Astrocyte (in vitro differentiated cells and primary cell): ENCODE measurements around the gene SPNS1. TPM values are rescaled to one million over a fixed set of nuclear protein-coding genes. Genes with fewer than 3 reads are reported as not detected.

ENCODE experiments used
- DNase-seq: peaks from one replicate; pipeline ENCODE4 v3.0.0-alpha.2; 2010; ENCODE audit warnings: low read depth
- FAIRE-seq: peaks from 2 replicates; lab custom pipeline; 2011; peaks lifted over from hg19 to GRCh38; lab: Jason Lieb, UNC
- H2AFZ ChIP-seq: 2 replicates; pipeline ENCODE4 v1.6.0; 2012; ENCODE audit warnings: low read depth, low read length, inconsistent platforms
- H3K27ac ChIP-seq: 2 replicates; pipeline ENCODE4 v1.5.1; 2011; ENCODE audit warnings: low read depth, low read length, inconsistent platforms
- H3K27me3 ChIP-seq: 2 replicates; pipeline ENCODE4 v1.6.0; 2011; ENCODE audit warnings: low read length, inconsistent platforms; ENCODE audit not compliant: insufficient read depth
- H3K36me3 ChIP-seq: 2 replicates; pipeline ENCODE4 v1.5.1; 2011; ENCODE audit warnings: low read length, inconsistent platforms; ENCODE audit not compliant: insufficient read depth
- H3K4me1 ChIP-seq: 2 replicates; pipeline ENCODE4 v1.5.1; 2011; ENCODE audit warnings: low read length, inconsistent platforms; ENCODE audit not compliant: insufficient read depth
- H3K4me2 ChIP-seq: 2 replicates; pipeline ENCODE4 v1.6.0; 2012; ENCODE audit warnings: low read length, inconsistent platforms
- H3K4me3 ChIP-seq: 2 replicates; pipeline ENCODE4 v1.5.1; 2011; ENCODE audit warnings: low read depth, mild to moderate bottlenecking, low read length, inconsistent platforms; ENCODE audit not compliant: insufficient read depth
- H3K79me2 ChIP-seq: 2 replicates; pipeline ENCODE4 v1.6.0; 2012; ENCODE audit warnings: mild to moderate bottlenecking, low read length, inconsistent platforms; ENCODE audit not compliant: insufficient read depth
- H3K9ac ChIP-seq: 2 replicates; pipeline ENCODE4 v1.6.0; 2012; ENCODE audit warnings: mild to moderate bottlenecking, low read length, inconsistent platforms
- H3K9me3 ChIP-seq: 2 replicates; pipeline ENCODE4 v1.5.1; 2012; ENCODE audit warnings: low read depth, mild to moderate bottlenecking, low read length, inconsistent platforms; ENCODE audit not compliant: insufficient read depth
- H4K20me1 ChIP-seq: 2 replicates; pipeline ENCODE4 v1.6.0; 2012; ENCODE audit warnings: low read length, inconsistent platforms; ENCODE audit not compliant: insufficient read depth
- H3K27ac Mint-ChIP-seq: one replicate; pipeline ENCODE4 v1.8.0; 2021; ENCODE audit warnings: mild to moderate bottlenecking, mixed read lengths; ENCODE audit not compliant: unreplicated experiment
- H3K27me3 Mint-ChIP-seq: one replicate; pipeline ENCODE4 v1.8.0; 2021; ENCODE audit warnings: low read depth, mixed read lengths; ENCODE audit not compliant: unreplicated experiment
- H3K36me3 Mint-ChIP-seq: one replicate; pipeline ENCODE4 v1.8.0; 2021; ENCODE audit warnings: low read depth, mixed read lengths; ENCODE audit not compliant: unreplicated experiment
- H3K4me1 Mint-ChIP-seq: one replicate; pipeline ENCODE4 v1.8.0; 2021; ENCODE audit warnings: low read depth, mixed read lengths; ENCODE audit not compliant: unreplicated experiment
- H3K4me3 Mint-ChIP-seq: one replicate; pipeline ENCODE4 v1.8.0; 2021; ENCODE audit warnings: mild to moderate bottlenecking, moderate library complexity, mixed read lengths; ENCODE audit not compliant: unreplicated experiment
- H3K9me3 Mint-ChIP-seq: one replicate; pipeline ENCODE4 v1.8.0; 2021; ENCODE audit warnings: mild to moderate bottlenecking, mixed read lengths; ENCODE audit not compliant: unreplicated experiment
- EZH2 ChIP-seq: IDR thresholded peaks from 2 replicates; pipeline ENCODE4 v1.6.1; 2012; ENCODE audit warnings: mild to moderate bottlenecking, low read length, inconsistent platforms; ENCODE audit not compliant: insufficient read depth
- total RNA-seq: library from RNA; stranded (reverse); gene quantifications from 2 replicates; pipeline ENCODE4 v1.2.1, GENCODE V29; 2021
- TF ChIP-seq, protein P1 (sequence below): IDR thresholded peaks from 2 replicates; pipeline ENCODE4 v1.5.1; 2011; ENCODE audit warnings: low read depth, mild to moderate bottlenecking, inconsistent platforms, low read length, moderate library complexity; ENCODE audit not compliant: insufficient read depth

The SPNS1 gene
- total RNA-seq, 1 donor from 2014 or later: 57.8 TPM

DNA sequence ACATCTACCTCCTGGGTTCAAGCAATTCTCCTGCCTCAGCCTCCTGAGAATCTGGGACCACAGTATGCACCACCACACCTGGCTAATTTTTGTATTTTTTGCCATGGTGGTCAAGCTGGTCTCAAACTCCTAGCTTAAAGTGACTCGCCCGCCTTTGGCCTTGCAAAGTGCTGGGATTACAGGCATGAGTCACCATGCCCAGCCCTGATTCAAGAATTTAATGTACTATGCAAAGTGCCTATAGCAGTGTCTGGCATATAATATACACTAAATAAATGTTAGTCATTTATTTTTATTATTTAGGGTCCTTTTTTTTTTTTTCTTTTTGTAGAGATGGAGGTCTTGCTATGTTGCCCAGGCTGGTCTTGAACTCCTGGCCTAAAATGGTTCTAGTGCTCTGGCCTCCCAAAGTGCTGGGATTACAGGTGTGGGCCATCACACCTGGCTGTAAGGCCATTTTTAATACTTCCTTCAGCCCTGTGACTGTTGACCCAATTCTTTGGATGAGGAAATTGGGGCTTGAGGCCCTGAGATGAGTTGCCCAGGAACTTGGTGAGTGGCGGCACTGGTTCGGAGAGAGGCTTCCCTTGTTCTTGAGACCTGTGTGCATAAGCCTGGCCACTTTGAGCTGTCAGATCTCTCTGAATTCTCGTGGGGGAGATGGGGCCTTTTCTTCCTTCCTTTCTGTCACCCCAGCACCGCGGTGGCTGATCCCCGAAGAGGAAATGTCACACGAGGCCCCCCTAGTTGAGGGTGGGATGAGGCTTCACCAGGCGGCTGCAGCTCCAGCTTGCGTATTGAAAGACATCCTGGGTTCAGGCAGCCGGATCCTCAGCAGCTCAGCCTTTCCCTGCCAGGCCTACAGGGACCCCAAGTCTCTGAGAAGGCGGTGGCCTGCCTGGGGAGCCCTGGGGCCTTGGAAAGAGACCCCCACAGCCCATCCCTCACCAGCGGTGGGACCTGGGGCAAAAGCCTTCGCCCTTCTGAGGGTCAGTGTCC, 49.0 kb downstream of the SPNS1 start:
- H3K4me3 Mint-ChIP-seq: no peak overlapping the region
- peaks cover 2% of the 10 kb centered on the region for H3K4me1 Mint-ChIP-seq
- Histone ChIP-seq H3K79me2 (no peaks in the 10 kb centered on the region), H3K27me3 (no peaks in the 10 kb centered on the region), H3K4me3 (no peak overlapping the region), H2AFZ (no peak overlapping the region), H3K36me3 (no peaks in the 10 kb centered on the region), H3K9ac (no peak overlapping the region), H3K4me1 (peaks cover 4% of the 10 kb centered on the region), H3K4me2 (no peak overlapping the region), H3K9me3 (no peaks in the 10 kb centered on the region), H4K20me1 (no peaks in the 10 kb centered on the region), H3K27ac (no peak overlapping the region)
- no peak overlapping the region for H3K27ac Mint-ChIP-seq
- FAIRE-seq: no peak
- no peaks in the 10 kb centered on the region for H3K36me3 Mint-ChIP-seq
- H3K27me3 Mint-ChIP-seq: peaks cover 6% of the 10 kb centered on the region
- DNase-seq: no peak
- TF ChIP-seq EZH2: no peak
- TF ChIP-seq, protein P1, sequence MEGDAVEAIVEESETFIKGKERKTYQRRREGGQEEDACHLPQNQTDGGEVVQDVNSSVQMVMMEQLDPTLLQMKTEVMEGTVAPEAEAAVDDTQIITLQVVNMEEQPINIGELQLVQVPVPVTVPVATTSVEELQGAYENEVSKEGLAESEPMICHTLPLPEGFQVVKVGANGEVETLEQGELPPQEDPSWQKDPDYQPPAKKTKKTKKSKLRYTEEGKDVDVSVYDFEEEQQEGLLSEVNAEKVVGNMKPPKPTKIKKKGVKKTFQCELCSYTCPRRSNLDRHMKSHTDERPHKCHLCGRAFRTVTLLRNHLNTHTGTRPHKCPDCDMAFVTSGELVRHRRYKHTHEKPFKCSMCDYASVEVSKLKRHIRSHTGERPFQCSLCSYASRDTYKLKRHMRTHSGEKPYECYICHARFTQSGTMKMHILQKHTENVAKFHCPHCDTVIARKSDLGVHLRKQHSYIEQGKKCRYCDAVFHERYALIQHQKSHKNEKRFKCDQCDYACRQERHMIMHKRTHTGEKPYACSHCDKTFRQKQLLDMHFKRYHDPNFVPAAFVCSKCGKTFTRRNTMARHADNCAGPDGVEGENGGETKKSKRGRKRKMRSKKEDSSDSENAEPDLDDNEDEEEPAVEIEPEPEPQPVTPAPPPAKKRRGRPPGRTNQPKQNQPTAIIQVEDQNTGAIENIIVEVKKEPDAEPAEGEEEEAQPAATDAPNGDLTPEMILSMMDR: no peak
- no peaks in the 10 kb centered on the region for H3K9me3 Mint-ChIP-seq

DNA sequence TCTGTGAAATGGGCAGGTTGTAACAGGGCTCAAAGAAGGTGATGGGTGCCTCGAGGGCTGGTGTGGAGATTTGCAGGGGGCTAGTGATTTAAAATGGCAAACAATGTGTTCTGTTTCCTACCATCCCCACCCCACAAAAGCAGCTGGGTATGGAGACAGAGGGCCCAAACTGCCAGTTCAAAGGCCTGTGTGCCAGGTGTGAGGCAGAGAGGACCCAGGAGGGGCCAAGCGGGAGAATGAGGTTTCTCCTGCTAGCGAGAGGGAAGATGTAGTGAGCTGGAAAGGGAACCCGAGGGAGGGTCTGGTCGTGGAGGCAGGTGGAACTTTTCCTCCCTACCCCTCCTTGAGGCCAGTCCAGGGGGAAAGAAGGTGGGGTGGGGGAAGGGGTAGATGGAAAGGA, 49.7 kb downstream of the SPNS1 start:
- Histone ChIP-seq H4K20me1 (no peaks in the 10 kb centered on the region), H3K27me3 (no peaks in the 10 kb centered on the region), H3K27ac (no peak overlapping the region), H3K4me1 (peaks cover 10% of the 10 kb centered on the region), H2AFZ (no peak overlapping the region), H3K4me2 (no peak overlapping the region), H3K36me3 (no peaks in the 10 kb centered on the region), H3K79me2 (no peaks in the 10 kb centered on the region), H3K9ac (no peak overlapping the region), H3K4me3 (no peak overlapping the region), H3K9me3 (no peaks in the 10 kb centered on the region)
- Mint-ChIP-seq H3K27me3 (peaks cover 6% of the 10 kb centered on the region), H3K4me3 (no peak overlapping the region), H3K9me3 (no peaks in the 10 kb centered on the region), H3K36me3 (no peaks in the 10 kb centered on the region), H3K27ac (no peak overlapping the region), H3K4me1 (peaks cover 6% of the 10 kb centered on the region)
- TF ChIP-seq EZH2: no peak
- TF ChIP-seq, protein P1: no peak
- FAIRE-seq (no peak), DNase-seq (no peak)

DNA sequence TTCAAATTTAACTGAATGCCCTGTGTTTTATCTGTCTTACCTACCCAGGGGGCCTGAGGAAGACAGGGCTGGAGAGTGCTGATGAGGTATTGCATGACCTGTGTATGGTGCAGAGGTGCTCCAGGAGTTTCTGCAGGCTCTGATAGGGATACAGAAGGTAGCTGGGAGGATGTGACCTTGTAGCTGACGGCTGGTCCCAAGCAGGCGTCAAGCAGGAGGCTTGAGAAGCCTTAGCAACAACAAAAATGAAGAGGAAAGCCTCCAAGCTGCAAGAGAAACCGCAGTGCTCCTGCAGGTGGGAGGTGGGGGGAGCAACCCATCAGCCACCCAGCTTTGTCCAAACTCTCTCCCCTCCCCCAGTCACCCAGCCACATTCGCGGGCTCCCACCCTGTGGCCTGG, 50.6 kb downstream of the SPNS1 start:
- Histone ChIP-seq H3K36me3 (no peaks in the 10 kb centered on the region), H3K4me3 (no peak overlapping the region), H3K27me3 (no peaks in the 10 kb centered on the region), H3K79me2 (no peaks in the 10 kb centered on the region), H3K9me3 (no peaks in the 10 kb centered on the region), H4K20me1 (no peaks in the 10 kb centered on the region), H2AFZ (no peak overlapping the region), H3K4me2 (no peak overlapping the region), H3K27ac (no peak overlapping the region), H3K9ac (no peak overlapping the region), H3K4me1 (peaks cover 15% of the 10 kb centered on the region)
- peaks cover 6% of the 10 kb centered on the region for H3K27me3 Mint-ChIP-seq
- H3K27ac Mint-ChIP-seq: no peak overlapping the region
- H3K4me1 Mint-ChIP-seq: peaks cover 6% of the 10 kb centered on the region
- FAIRE-seq: no peak
- TF ChIP-seq EZH2: no peak
- TF ChIP-seq, protein P1: no peak
- H3K4me3 Mint-ChIP-seq: no peak overlapping the region
- H3K36me3 Mint-ChIP-seq: no peaks in the 10 kb centered on the region
- no peaks in the 10 kb centered on the region for H3K9me3 Mint-ChIP-seq
- no peak for DNase-seq
